ENCODE results near the gene RILP. TPM values are rescaled to one million over a fixed set of nuclear protein-coding genes. Genes with fewer than 3 reads are reported as not detected.

The RILP gene
- total RNA-seq, 6 experiments from 2014 or later: 14.6 to 47.3 (median 23.9) TPM

DNA sequence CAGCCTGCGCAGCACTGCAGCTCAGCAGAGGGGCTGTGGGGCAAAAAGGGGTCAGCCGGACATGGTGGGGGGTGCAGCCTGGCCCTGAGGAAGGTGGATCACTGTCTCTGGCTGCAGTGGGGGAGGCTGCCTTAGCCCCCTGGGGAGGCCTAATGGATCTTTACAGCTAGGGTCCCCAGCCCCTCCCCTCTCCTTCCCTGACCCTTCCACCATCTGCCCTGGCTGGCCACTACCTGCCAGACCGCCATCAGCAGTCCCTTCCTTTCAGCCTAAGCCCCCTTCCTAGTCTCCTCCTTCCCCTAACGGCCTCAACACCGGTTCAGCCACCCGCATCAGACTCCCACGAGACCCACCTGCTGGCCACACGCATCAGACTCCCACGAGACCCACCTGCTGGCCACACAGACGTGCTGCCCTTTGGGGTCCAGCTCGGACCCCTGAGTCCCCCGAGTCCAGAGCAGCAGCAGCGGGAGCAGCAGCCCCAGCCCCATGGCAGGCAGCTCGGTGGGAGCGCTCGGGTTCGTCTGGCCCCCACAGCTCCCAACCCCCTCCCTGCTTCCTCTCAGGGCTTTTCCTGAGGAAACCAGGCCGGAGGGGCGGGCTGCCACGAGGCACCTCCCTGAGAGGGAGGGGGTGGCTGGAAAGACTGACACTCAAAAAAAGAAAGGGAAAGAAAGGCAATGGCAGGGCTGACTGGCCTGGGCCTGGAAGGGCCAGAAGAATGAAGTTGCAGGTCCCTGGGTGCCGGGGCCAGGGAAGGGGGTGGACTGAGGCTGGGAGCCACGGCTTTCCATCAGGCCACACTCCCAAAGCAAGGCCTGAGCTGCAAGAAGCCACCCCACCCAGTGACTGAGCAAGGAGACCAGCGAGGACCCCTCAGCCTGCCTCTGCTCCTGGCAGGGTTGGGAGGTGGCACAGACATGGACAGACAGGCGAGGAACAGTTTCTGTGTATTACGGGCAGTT lies 4.2 kb downstream of the RILP start, which contains the start of gene SCARF1:
Gene SCARF1 (minus strand): TSS at position 526 of the 965 bp plus-strand sequence. CDS start 35 bp downstream, at position 491.
- H3K36me3 ChIP-seq: peaks cover 0 to 3% (median 2%) of the 10 kb centered on the region in 4 donors
- H3K4me1 ChIP-seq: peaks cover 0 to 23% (median 10%) of the 10 kb centered on the region in 4 donors
- no peaks in the 10 kb centered on the region for H3K9me3 ChIP-seq
- peak within 1 kb of the TSS; percentile 34 to 78 (median 55) for H3K27ac ChIP-seq
- WGBS (ENCODE audit: insufficient coverage, low coverage, low lambda C conversion rate, missing lambda C conversion rate): 55% methylated on average over 15 of the region's 25 CpGs
- DNase-seq (peak; percentile 74 to 81 (median 75)), ATAC-seq (peak in 1 of 4 donors; percentile 3)
- TF ChIP-seq, protein P1, sequence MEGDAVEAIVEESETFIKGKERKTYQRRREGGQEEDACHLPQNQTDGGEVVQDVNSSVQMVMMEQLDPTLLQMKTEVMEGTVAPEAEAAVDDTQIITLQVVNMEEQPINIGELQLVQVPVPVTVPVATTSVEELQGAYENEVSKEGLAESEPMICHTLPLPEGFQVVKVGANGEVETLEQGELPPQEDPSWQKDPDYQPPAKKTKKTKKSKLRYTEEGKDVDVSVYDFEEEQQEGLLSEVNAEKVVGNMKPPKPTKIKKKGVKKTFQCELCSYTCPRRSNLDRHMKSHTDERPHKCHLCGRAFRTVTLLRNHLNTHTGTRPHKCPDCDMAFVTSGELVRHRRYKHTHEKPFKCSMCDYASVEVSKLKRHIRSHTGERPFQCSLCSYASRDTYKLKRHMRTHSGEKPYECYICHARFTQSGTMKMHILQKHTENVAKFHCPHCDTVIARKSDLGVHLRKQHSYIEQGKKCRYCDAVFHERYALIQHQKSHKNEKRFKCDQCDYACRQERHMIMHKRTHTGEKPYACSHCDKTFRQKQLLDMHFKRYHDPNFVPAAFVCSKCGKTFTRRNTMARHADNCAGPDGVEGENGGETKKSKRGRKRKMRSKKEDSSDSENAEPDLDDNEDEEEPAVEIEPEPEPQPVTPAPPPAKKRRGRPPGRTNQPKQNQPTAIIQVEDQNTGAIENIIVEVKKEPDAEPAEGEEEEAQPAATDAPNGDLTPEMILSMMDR (IDR thresholded peaks at IDR 0.05): no peak
- TF ChIP-seq POLR2A (IDR thresholded peaks at IDR 0.05): peak; percentile 43
- intact Hi-C loops (cut with DNase I): no loop called here
- H3K27me3 ChIP-seq: no peaks in the 10 kb centered on the region
- H3K4me3 ChIP-seq: peak within 1 kb of the TSS; percentile 28 to 41 (median 31)

DNA sequence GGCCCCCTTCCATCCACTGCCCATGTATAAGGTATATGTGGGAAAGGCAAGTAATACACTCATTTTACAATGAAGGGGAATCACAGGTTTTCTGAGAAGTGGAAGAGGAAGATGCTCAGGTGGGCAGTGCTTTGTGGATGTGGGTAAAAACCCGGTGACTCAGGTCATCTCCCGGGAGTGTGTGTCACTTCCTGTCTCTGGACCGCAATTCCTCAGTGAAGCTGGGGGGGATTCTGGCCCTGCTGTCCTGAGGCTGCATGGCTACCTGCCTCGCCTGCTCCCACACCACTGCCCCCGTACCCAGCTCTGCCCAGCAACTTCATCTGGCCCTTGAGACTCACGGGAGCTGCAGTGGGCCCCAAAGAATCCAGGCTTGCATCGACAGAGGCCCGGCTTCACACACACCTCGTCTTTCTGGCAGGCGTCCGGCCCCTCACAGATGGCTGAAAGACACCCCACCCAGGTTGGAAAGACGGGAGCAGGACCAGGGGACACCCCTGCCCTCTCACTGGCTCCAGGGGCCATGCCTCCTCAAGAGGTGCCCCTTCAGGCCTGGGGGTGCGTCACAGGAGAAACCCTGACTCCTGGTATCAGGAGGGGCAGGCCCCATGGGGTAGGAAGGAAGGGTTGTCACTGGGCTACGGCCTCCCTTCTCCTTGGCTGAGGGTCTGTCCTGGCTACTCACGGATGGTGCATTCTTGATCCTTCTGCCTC lies 5.0 kb downstream of the RILP start:
- no peak for ATAC-seq
- peak overlapping the region; percentile 31 to 78 (median 55) for H3K27ac ChIP-seq

DNA sequence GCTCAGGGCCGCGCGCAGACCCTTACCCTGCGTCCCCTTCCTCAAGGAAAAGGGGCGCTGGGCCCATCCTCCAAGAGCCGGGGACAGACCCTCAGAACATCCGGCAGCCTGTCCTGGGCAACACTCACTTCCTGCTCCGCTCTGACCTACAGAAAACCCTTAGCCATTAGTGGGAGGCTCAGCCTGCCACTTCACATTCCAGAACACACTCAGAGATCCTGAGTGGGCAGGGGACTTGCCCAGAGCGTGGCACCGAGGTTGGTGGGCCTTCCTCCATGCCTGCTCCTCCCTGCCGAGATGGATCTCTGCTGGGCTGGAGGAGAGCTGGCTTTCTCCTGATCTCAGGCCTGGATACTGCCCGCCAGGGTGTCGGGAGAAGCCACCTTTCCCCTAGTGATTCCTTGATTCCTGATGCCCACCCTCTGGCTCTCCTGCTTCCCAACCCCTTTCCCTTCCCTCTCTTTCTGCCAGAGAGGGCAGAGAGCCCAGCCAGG lies 5.6 kb downstream of the RILP start:
- Histone ChIP-seq H3K4me1 (peaks cover 0 to 18% (median 8%) of the 10 kb centered on the region in 4 donors), H3K4me3 (peak overlapping the region; percentile 23 to 54 (median 26)), H3K27ac (peak overlapping the region; percentile 4 to 34 (median 31)), H3K9me3 (no peaks in the 10 kb centered on the region), H3K27me3 (no peaks in the 10 kb centered on the region), H3K36me3 (peaks cover 0 to 3% (median 1%) of the 10 kb centered on the region in 4 donors)
- intact Hi-C loops (cut with DNase I): no loop called here
- DNase-seq: no peak
- TF ChIP-seq, protein P1 (IDR thresholded peaks at IDR 0.05): no peak
- TF ChIP-seq POLR2A (IDR thresholded peaks at IDR 0.05): no peak
- 54% methylated on average over 3 of the region's 13 CpGs for WGBS (ENCODE audit: insufficient coverage, low coverage, low lambda C conversion rate, missing lambda C conversion rate)
- ATAC-seq: peak in 2 of 4 donors; percentile 2

More for the DNA sequence above, 5.0 kb downstream of the RILP start:
- H3K4me3 ChIP-seq: peak overlapping the region; percentile 31 to 54 (median 41)
- intact Hi-C loops (cut with DNase I): no loop called here
- WGBS (ENCODE audit: insufficient coverage, low coverage, low lambda C conversion rate, missing lambda C conversion rate): 71% methylated on average over 1 of the region's 15 CpGs
- H3K36me3 ChIP-seq: peaks cover 0 to 3% (median 1%) of the 10 kb centered on the region in 4 donors
- TF ChIP-seq POLR2A (IDR thresholded peaks at IDR 0.05): no peak
- TF ChIP-seq, protein P1 (IDR thresholded peaks at IDR 0.05): no peak
- no peaks in the 10 kb centered on the region for H3K27me3 ChIP-seq
- peaks cover 0 to 18% (median 8%) of the 10 kb centered on the region in 4 donors for H3K4me1 ChIP-seq
- DNase-seq: no peak
- H3K9me3 ChIP-seq: no peaks in the 10 kb centered on the region

DNA sequence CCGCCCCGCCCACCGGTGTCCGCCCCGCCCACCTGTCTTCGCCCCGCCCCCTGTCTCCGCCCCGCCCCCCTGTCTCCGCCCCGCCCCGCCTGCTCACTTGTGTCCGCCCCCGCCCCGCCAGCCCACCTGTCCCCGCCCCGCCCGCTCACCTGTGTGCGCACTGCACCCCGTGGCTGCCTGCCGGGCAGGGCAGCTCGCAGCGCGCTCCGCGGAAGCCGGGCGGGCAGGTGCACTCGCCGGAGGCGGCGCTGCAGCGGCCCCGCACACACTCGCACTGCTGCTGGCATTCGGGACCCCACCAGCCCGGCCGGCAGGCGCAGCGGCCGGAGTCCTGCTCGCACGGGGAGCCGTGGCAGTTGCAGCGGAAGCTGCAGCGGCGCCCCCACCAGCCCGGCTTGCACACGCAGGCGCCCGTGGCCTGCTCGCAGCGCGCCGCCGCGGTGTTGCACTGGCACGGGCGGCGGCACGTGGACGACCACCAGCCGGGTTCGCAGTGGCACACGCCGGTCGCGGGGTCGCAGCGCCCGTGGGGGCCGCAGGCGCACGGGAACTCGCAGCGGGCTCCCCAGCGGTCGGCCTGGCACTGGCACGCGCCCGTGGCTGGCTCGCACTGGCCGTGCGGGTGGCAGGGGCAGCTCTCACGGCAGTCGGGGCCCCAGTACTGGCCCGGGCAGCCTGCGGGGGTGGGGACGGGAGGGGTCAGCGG lies 6.2 kb downstream of the RILP start:
- DNase-seq (peak in 2 of 3 donors; percentile 58 to 71), ATAC-seq (peak in 2 of 4 donors; percentile 19 to 36)
- TF ChIP-seq POLR2A (IDR thresholded peaks at IDR 0.05): peak; percentile 15
- TF ChIP-seq, protein P1 (IDR thresholded peaks at IDR 0.05): peak in 1 of 4 donors; percentile 8
- Histone ChIP-seq H3K9me3 (no peaks in the 10 kb centered on the region), H3K4me3 (peak overlapping the region; percentile 23 to 54 (median 26)), H3K4me1 (peaks cover 0 to 15% (median 7%) of the 10 kb centered on the region in 4 donors), H3K27ac (peak overlapping the region; percentile 4 to 34 (median 31)), H3K36me3 (peaks cover 0 to 3% (median 1%) of the 10 kb centered on the region in 4 donors), H3K27me3 (no peaks in the 10 kb centered on the region)
- intact Hi-C loops (cut with DNase I): no loop called here
- 10% methylated on average over 17 of the region's 90 CpGs for WGBS (ENCODE audit: insufficient coverage, low coverage, low lambda C conversion rate, missing lambda C conversion rate)
